NCI-H526 treated with DMSO at 0.1 percent for 48 hours (cell line): Measurements from ENCODE around the gene SPTSSB.
A peak's percentile ranks its signal among the peaks of the same experiment; 100 is the strongest.

ENCODE experiments used
- DNase-seq: peaks from one replicate; lab custom pipeline; 2025; lab: John Stamatoyannopoulos, UW

The SPTSSB gene

GRCh38 chr3:161371441-161372320 lies at the start of gene SPTSSB:
TSS of gene SPTSSB (minus strand) at chr3:161371517. CDS start at chr3:161346323, 25,194 bp downstream.
- DNase-seq: peak; percentile 63

- peak; percentile 99 for DNase-seq
Observed at GRCh38 chr3:161420746-161421145, 49.4 kb upstream of the SPTSSB start.

GRCh38 chr3:161419555-161420333 lies 48.4 kb upstream of the SPTSSB start:
- DNase-seq: no peak

- no peak for DNase-seq
Observed at GRCh38 chr3:161415506-161416231, 44.4 kb upstream of the SPTSSB start.

GRCh38 chr3:161414907-161415306 lies 43.6 kb upstream of the SPTSSB start:
- no peak for DNase-seq

- no peak for DNase-seq
Observed at GRCh38 chr3:161413855-161414210, 42.5 kb upstream of the SPTSSB start.

- no peak for DNase-seq
Observed at GRCh38 chr3:161413127-161413854, 42.0 kb upstream of the SPTSSB start.

- no peak for DNase-seq
Observed at GRCh38 chr3:161412123-161412522, 40.8 kb upstream of the SPTSSB start.

GRCh38 chr3:161409858-161410257 lies 38.5 kb upstream of the SPTSSB start:
- no peak for DNase-seq

GRCh38 chr3:161409069-161409468 lies 37.8 kb upstream of the SPTSSB start:
- peak; percentile 68 for DNase-seq

GRCh38 chr3:161406594-161407555 lies 35.6 kb upstream of the SPTSSB start:
- DNase-seq: peak; percentile 76

GRCh38 chr3:161405836-161406235 lies 34.5 kb upstream of the SPTSSB start:
- no peak for DNase-seq

GRCh38 chr3:161405087-161405486 lies 33.8 kb upstream of the SPTSSB start:
- DNase-seq: no peak

GRCh38 chr3:161403251-161403650 lies 31.9 kb upstream of the SPTSSB start:
- DNase-seq: no peak

- no peak for DNase-seq
Observed at GRCh38 chr3:161401389-161401788, 30.1 kb upstream of the SPTSSB start.

- no peak for DNase-seq
Observed at GRCh38 chr3:161400650-161401049, 29.3 kb upstream of the SPTSSB start.

- no peak for DNase-seq
Observed at GRCh38 chr3:161395115-161396012, 24.0 kb upstream of the SPTSSB start.

- no peak for DNase-seq
Observed at GRCh38 chr3:161393803-161394202, 22.5 kb upstream of the SPTSSB start.

GRCh38 chr3:161393310-161393709 lies 22.0 kb upstream of the SPTSSB start:
- DNase-seq: no peak

GRCh38 chr3:161392853-161393252 lies 21.5 kb upstream of the SPTSSB start:
- DNase-seq: no peak
